Measurements from ENCODE around the gene B4GALNT1.

Gene B4GALNT1

DNA sequence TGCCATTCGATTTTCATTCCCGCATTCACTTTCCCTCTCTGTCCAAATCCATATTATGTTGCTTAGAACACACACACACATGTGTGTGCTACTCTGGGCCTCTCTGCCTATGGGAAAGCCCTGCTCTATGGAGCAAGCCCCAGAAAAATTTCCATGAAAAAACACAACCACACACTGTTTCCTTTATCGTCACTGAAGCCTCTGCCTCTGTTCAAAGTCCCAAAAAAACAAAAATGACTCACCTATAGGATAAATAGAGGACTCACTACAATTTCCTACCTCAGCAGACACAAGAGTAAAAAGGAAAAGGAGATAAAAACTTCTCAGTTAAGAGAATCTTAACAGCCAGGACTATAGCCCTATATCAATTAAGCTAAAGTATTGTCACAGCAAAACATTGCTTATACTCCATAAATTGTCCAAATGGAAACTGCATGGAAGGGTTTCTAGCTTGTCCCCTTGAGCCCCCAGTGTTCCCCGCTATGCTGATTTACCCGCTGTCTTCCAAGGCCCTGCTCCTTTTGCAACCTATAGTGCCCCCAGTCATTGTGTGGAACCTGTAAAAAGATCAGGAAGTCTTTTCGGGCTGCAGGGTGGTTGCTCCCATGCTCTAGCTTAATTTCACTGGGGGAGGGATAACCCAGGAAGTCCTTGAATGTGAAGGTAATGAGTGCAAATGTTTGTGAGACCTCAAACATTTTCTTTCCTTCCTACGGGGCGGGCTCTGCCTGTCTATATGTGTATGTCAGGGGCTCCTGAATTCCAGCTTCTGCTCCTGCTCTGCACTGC lies 53.1 kb downstream of the B4GALNT1 start:
- no peak for DNase-seq (ENCODE audit: low spot score)
- TF ChIP-seq, protein P1, sequence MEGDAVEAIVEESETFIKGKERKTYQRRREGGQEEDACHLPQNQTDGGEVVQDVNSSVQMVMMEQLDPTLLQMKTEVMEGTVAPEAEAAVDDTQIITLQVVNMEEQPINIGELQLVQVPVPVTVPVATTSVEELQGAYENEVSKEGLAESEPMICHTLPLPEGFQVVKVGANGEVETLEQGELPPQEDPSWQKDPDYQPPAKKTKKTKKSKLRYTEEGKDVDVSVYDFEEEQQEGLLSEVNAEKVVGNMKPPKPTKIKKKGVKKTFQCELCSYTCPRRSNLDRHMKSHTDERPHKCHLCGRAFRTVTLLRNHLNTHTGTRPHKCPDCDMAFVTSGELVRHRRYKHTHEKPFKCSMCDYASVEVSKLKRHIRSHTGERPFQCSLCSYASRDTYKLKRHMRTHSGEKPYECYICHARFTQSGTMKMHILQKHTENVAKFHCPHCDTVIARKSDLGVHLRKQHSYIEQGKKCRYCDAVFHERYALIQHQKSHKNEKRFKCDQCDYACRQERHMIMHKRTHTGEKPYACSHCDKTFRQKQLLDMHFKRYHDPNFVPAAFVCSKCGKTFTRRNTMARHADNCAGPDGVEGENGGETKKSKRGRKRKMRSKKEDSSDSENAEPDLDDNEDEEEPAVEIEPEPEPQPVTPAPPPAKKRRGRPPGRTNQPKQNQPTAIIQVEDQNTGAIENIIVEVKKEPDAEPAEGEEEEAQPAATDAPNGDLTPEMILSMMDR (conservative IDR thresholded peaks at IDR 0.05; ENCODE audit: low read depth): no peak
- CTCF ChIA-PET: interaction anchor here (0.7 kb wide), 1 partner anchor 53 kb away, joined by 4 read pairs; the partner anchor contains the start of gene B4GALNT1
- no peak overlapping the region for H3K27ac ChIP-seq
- POLR2A ChIA-PET (ENCODE audit: low non-redundant PET): no interaction called here

DNA sequence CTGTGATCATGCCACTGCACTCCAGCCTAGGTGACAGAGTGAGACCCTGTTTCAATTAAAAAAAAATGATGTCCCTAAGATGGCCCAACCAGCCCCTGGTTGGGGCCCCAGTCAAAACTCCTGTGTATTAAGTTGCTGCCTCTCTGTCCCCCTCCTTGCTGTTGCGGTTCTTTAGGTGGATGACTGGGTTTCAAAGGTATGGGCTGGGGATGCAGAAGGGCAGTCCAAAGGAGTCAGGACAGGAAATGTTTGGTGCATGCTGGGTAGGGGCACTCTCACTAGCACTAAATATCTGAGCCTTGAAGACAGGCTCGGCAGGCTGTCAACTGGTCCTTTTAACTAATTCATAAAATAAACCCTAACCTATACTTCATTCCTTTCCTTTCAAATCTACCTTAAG lies 54.0 kb downstream of the B4GALNT1 start:
- ChIA-PET POLR2A (ENCODE audit: low non-redundant PET) (no interaction called here), CTCF (no interaction called here)
- TF ChIP-seq, protein P1 (conservative IDR thresholded peaks at IDR 0.05; ENCODE audit: low read depth): no peak
- DNase-seq (ENCODE audit: low spot score): no peak
- no peak overlapping the region for H3K27ac ChIP-seq

- DNase-seq (ENCODE audit: low spot score): no peak
- H3K27ac ChIP-seq: no peak overlapping the region
- CTCF ChIA-PET: no interaction called here
Measured at GRCh38 chr12:57577981-57578758, 54.8 kb downstream of the B4GALNT1 start.

DNA sequence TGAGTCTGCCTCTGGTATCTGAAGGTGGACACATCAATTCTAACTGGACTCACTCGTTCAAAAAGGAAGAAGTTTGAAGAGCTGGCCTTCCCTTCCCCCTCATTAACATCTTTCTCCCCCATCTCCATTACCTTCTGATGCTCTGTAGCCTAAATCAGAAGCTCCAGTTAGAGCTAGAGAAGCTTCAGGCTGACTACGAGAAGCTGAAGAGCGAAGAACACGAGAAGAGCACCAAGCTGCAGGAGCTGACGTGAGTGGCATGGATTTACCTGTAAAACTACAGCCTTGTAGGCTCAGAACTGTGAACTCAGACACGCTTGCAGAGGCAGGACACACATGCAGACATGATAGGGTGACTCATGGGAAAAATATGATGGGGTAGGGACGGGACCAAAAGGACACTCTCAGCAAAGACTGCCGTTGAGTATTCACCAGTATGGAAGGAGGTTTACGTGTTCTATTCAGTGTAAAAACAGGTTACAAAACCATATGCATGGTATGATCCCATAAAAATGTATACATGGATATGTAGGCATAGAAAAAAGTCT lies 56.3 kb downstream of the B4GALNT1 start:
- ChIA-PET POLR2A (ENCODE audit: low non-redundant PET) (no interaction called here), CTCF (no interaction called here)
- no peak overlapping the region for H3K27ac ChIP-seq
- TF ChIP-seq, protein P1 (conservative IDR thresholded peaks at IDR 0.05; ENCODE audit: low read depth): no peak
- DNase-seq (ENCODE audit: low spot score): no peak

More at GRCh38 chr12:57577981-57578758, 54.8 kb downstream of the B4GALNT1 start:
- TF ChIP-seq, protein P1 (conservative IDR thresholded peaks at IDR 0.05; ENCODE audit: low read depth): no peak
- POLR2A ChIA-PET (ENCODE audit: low non-redundant PET): no interaction called here
